Ascending aorta (tissue), 2 donors: ENCODE results near the gene HSPG2. TPM values are rescaled to one million over a fixed set of nuclear protein-coding genes. Genes with fewer than 3 reads are reported as not detected.

Source experiments
- DNase-seq, 2 donors: peaks; one replicate each; pipeline ENCODE4 v3.0.0-alpha.2; 2019; ENCODE audit warnings: low spot score in 2 of 2
- H3K27ac ChIP-seq, 2 donors: fragments of 200-600 bp; sonication (generic); one replicate each; pipeline ENCODE4 v1.5.1; 2016 to 2017; ENCODE audit warnings: mild to moderate bottlenecking in 1 of 2
- H3K27me3 ChIP-seq: fragments of 200-600 bp; sonication (generic); one replicate; pipeline ENCODE4 v1.5.1; 2017
- H3K36me3 ChIP-seq, 2 donors: fragments of 200-600 bp; sonication (generic); one replicate each; pipeline ENCODE4 v1.5.1; 2016
- H3K4me1 ChIP-seq, 2 donors: fragments of 200-600 bp; sonication (generic); one replicate each; pipeline ENCODE4 v1.5.1; 2016 to 2017; ENCODE audit warnings: mild to moderate bottlenecking in 1 of 2
- H3K4me3 ChIP-seq, 2 donors: fragments of 200-600 bp; sonication (generic); one replicate each; pipeline ENCODE4 v1.5.1; 2016 to 2017; ENCODE audit warnings: mild to moderate bottlenecking in 1 of 2
- H3K9me3 ChIP-seq, 2 donors: fragments of 200-600 bp; sonication (generic); one replicate each; pipeline ENCODE4 v1.5.1; 2016
- CTCF ChIP-seq, 3 experiments: fragments of 200-600 bp in 2 of 3; fragments of 450-650 bp in 1 of 3; sonication (generic) in 2 of 3; IDR thresholded peaks; one replicate each; pipeline ENCODE4 v1.5.1; 2016 to 2019; ENCODE audit warnings: antibody characterized with exemption in 3 of 3, mild to moderate bottlenecking in 1 of 3, moderate library complexity in 1 of 3
- intact Hi-C: fragments of 100-400 bp; cut with DNase I; formaldehyde crosslinking; loops from one replicate; pipeline ENCODE4 v1.15.1; 2023
- total RNA-seq: library from RNA; depleted of rRNA; stranded (reverse); fragments of >200 nt; gene quantifications from one replicate; pipeline ENCODE4 v1.1.0, GENCODE V29; 2016

Gene HSPG2
- total RNA-seq, 1 donor from 2014 or later: 1,294 TPM

- TF ChIP-seq CTCF (IDR thresholded peaks at IDR 0.05): no peak
- peak; percentile 57 to 96 for DNase-seq
- intact Hi-C loops: loop anchor here (10.0 kb wide), 1 partner anchor 597 kb away; no protein-coding TSS in a partner anchor
- Histone ChIP-seq H3K36me3 (peaks cover 0 to 4% of the 10 kb centered on the region in 2 donors), H3K4me1 (peaks cover 45 to 69% of the 10 kb centered on the region in 2 donors), H3K27ac (peak overlapping the region; percentile 96 to 98), H3K27me3 (no peaks in the 10 kb centered on the region), H3K4me3 (peak overlapping the region in 1 of 2 donors; percentile 75), H3K9me3 (no peaks in the 10 kb centered on the region)
Measured at GRCh38 chr1:21931171-21932093, 5.7 kb downstream of the HSPG2 start.

- Histone ChIP-seq H3K9me3 (no peaks in the 10 kb centered on the region), H3K4me3 (peak overlapping the region in 1 of 2 donors; percentile 75), H3K4me1 (peaks cover 52 to 76% of the 10 kb centered on the region in 2 donors), H3K36me3 (peaks cover 0 to 4% of the 10 kb centered on the region in 2 donors), H3K27me3 (no peaks in the 10 kb centered on the region), H3K27ac (peak overlapping the region; percentile 96 to 98)
- TF ChIP-seq CTCF (IDR thresholded peaks at IDR 0.05): no peak
- no peak for DNase-seq
- intact Hi-C loops: loop anchor here (10.0 kb wide), 1 partner anchor 596 kb away; no protein-coding TSS in a partner anchor
Measured at GRCh38 chr1:21930629-21931170, 6.4 kb downstream of the HSPG2 start.

GRCh38 chr1:21930080-21930571, 7.0 kb downstream of the HSPG2 start:
- DNase-seq: no peak
- H3K27me3 ChIP-seq: no peaks in the 10 kb centered on the region
- H3K4me1 ChIP-seq: peaks cover 52 to 81% of the 10 kb centered on the region in 2 donors
- peak overlapping the region; percentile 96 to 98 for H3K27ac ChIP-seq
- H3K4me3 ChIP-seq: peak overlapping the region in 1 of 2 donors; percentile 75
- TF ChIP-seq CTCF (IDR thresholded peaks at IDR 0.05): no peak
- intact Hi-C loops: loop anchor here (10.0 kb wide), 1 partner anchor 595 kb away; no protein-coding TSS in a partner anchor
- peaks cover 0 to 4% of the 10 kb centered on the region in 2 donors for H3K36me3 ChIP-seq
- no peaks in the 10 kb centered on the region for H3K9me3 ChIP-seq

- no peak for TF ChIP-seq CTCF (IDR thresholded peaks at IDR 0.05)
- peak in 1 of 2 donors; percentile 86 for DNase-seq
- H3K4me3 ChIP-seq: peak overlapping the region in 1 of 2 donors; percentile 18
- peaks cover 57 to 79% of the 10 kb centered on the region in 2 donors for H3K4me1 ChIP-seq
- H3K27ac ChIP-seq: peak overlapping the region; percentile 96 to 98
- intact Hi-C loops: loop anchor here (2.0 kb wide), 1 partner anchor 15 kb away; no protein-coding TSS in a partner anchor
- H3K27me3 ChIP-seq: no peaks in the 10 kb centered on the region
- H3K9me3 ChIP-seq: no peaks in the 10 kb centered on the region
- H3K36me3 ChIP-seq: peaks cover 0 to 4% of the 10 kb centered on the region in 2 donors
Measured at GRCh38 chr1:21927533-21928237, 9.4 kb downstream of the HSPG2 start.
